Stomach (tissue), 9 donors: ENCODE measurements around the gene EMP1. TPM values are rescaled to one million over a fixed set of nuclear protein-coding genes. Genes with fewer than 3 reads are reported as not detected.

Source experiments
- DNase-seq, 2 donors: peaks; one replicate each; pipeline versions ENCODE4 v3.0.0 to v3.0.0-alpha.2; 2013 to 2019
- H3K27ac ChIP-seq, 5 donors: fragments of 200-600 bp in 4 of 5; sonication (generic) in 4 of 5; one replicate each; pipeline ENCODE4 v1.5.1; 2013 to 2019; ENCODE audit warnings: mild to moderate bottlenecking in 1 of 5, moderate library complexity in 1 of 5
- H3K27me3 ChIP-seq, 3 donors: fragments of 200-600 bp; sonication (generic); one replicate each; pipeline ENCODE4 v1.5.1; 2017 to 2019; ENCODE audit warnings: mixed run types in 1 of 3
- H3K36me3 ChIP-seq, 4 donors: fragments of 200-600 bp; sonication (generic); 1 replicate in 3 of 4; 2 replicates in 1 of 4; pipeline ENCODE4 v1.5.1; 2016 to 2019
- H3K4me1 ChIP-seq, 4 donors: fragments of 200-600 bp; sonication (generic); one replicate each; pipeline ENCODE4 v1.5.1; 2016 to 2019
- H3K4me3 ChIP-seq, 4 donors: fragments of 200-600 bp; sonication (generic) in 3 of 4; one replicate each; pipeline ENCODE4 v1.5.1; 2016 to 2019; ENCODE audit warnings: mild to moderate bottlenecking in 1 of 4
- H3K9me3 ChIP-seq, 4 donors: fragments of 200-600 bp; sonication (generic); one replicate each; pipeline ENCODE4 v1.5.1; 2016 to 2019
- EP300 ChIP-seq: sonication (generic); formaldehyde crosslinking; IDR thresholded peaks from one replicate; pipeline ENCODE4 v1.6.1; 2017; ENCODE audit warnings: antibody characterized with exemption
- POLR2A ChIP-seq, 4 donors: fragments of 450-650 bp; IDR thresholded peaks; one replicate each; pipeline ENCODE4 v1.6.1; 2016; ENCODE audit warnings: antibody characterized with exemption in 4 of 4, control low read depth in 2 of 4, mild to moderate bottlenecking in 1 of 4, moderate library complexity in 1 of 4
- POLR2AphosphoS5 ChIP-seq, 3 donors: sonication (generic); formaldehyde crosslinking; IDR thresholded peaks; one replicate each; pipeline ENCODE4 v1.6.1; 2016; ENCODE audit warnings: antibody characterized with exemption in 3 of 3
- WGBS, 5 donors: extraction: QIAGEN DNeasy Blood & Tissue Kit in 3 of 5; methylation state at CpG; one replicate each; pipeline versions ENCODE4 v1.1.5 to v1.1.7; 2013 to 2018; 5-methylcytosine and 5-hydroxymethylcytosine counted together
- intact Hi-C: fragments of 100-400 bp; cut with DNase I; formaldehyde crosslinking; loops from one replicate; pipeline ENCODE4 v1.15.1; 2023; ENCODE audit warnings: low total_unique reads
- polyA plus RNA-seq, 3 donors: library from polyadenylated mRNA; stranded (reverse); fragments of 200-250 nt; gene quantifications; one replicate each; pipeline ENCODE4 v1.2.3, GENCODE V29; 2013
- total RNA-seq, 5 donors: library from RNA; depleted of rRNA; stranded (reverse); fragments of >200 nt; gene quantifications; one replicate each; pipeline versions ENCODE4 v1.1.0 to v1.2.3, GENCODE V29; 2014 to 2016
- TF ChIP-seq, protein P1 (sequence below), 7 experiments: fragments of 450-650 bp in 4 of 7; fragments of 200-600 bp in 3 of 7; sonication (generic) in 3 of 7; IDR thresholded peaks; one replicate each; pipeline ENCODE4 v1.5.1; 2016 to 2019; ENCODE audit warnings: antibody characterized with exemption in 7 of 7, control low read depth in 2 of 7, mild to moderate bottlenecking in 1 of 7
- donor health status: healthy with polysubstance abuse.
- donor health status: Bipolar disorder and iron deficiency.
- donor health status: healthy.

The EMP1 gene
- total and polyA plus RNA-seq, 8 donors, result 6.2 to 209 (median 21.8) TPM

DNA sequence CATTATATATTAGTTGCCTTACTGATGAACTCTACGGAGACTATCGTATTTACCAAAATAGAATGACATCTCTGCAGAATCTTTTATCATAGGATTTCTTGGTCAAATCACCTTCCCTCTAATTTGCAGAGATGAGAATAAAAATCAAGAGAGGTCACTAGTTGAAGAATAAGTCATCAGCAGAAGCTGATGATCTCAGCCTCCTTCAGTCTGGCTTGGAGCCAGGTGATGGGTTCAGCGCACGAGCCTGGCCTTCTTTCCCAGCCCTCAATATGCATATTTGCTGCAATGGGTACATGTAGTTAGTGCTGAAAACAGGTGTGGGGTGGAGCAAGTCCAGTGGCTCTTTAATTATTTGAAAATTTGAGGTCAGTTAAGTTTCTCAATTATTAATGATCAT is 19.2 kb upstream of the EMP1 start:
- WGBS, 5 donors, result 83 to 89% (median 84%) methylated on average over 4 of the region's 4 CpGs
- intact Hi-C loops, result no loop called here

DNA sequence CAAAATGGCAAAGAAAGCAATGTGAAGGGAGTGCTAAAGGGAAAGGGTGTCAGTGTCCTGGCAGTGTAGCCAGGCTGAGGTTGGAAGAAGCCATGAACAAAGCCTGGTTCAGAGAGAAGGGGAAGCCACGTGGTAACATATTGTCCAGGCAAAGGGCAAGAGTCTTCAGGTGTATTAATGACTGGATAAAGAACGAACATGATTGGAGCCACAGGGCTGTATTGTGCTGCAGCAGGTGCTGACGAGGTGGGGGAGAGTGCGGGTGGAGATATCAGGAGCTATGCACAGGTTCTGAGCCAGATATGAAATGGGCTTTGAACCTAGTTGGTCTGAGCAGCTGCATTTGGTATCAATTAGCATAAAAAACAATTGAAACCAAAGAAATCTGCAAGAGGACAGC is 18.6 kb upstream of the EMP1 start:
- H3K4me1 ChIP-seq, result peaks cover 7 to 29% (median 15%) of the 10 kb centered on the region in 4 donors
- 54 to 72% (median 64%) methylated on average over 4 of the region's 4 CpGs for WGBS, 5 donors
- H3K27me3 ChIP-seq, result no peaks in the 10 kb centered on the region
- no peak for DNase-seq
- no peaks in the 10 kb centered on the region for H3K9me3 ChIP-seq
- intact Hi-C loops, result no loop called here
- H3K36me3 ChIP-seq, result no peaks in the 10 kb centered on the region
- no peak overlapping the region for H3K4me3 ChIP-seq
- TF ChIP-seq EP300 (no peak), POLR2AphosphoS5 (IDR thresholded peaks at IDR 0.05) (no peak), POLR2A (IDR thresholded peaks at IDR 0.05) (no peak)
- TF ChIP-seq, protein P1, sequence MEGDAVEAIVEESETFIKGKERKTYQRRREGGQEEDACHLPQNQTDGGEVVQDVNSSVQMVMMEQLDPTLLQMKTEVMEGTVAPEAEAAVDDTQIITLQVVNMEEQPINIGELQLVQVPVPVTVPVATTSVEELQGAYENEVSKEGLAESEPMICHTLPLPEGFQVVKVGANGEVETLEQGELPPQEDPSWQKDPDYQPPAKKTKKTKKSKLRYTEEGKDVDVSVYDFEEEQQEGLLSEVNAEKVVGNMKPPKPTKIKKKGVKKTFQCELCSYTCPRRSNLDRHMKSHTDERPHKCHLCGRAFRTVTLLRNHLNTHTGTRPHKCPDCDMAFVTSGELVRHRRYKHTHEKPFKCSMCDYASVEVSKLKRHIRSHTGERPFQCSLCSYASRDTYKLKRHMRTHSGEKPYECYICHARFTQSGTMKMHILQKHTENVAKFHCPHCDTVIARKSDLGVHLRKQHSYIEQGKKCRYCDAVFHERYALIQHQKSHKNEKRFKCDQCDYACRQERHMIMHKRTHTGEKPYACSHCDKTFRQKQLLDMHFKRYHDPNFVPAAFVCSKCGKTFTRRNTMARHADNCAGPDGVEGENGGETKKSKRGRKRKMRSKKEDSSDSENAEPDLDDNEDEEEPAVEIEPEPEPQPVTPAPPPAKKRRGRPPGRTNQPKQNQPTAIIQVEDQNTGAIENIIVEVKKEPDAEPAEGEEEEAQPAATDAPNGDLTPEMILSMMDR (IDR thresholded peaks at IDR 0.05), result no peak
- H3K27ac ChIP-seq, result no peak overlapping the region

More for the DNA sequence above, 19.2 kb upstream of the EMP1 start:
- TF ChIP-seq POLR2A (IDR thresholded peaks at IDR 0.05) (no peak), POLR2AphosphoS5 (IDR thresholded peaks at IDR 0.05) (no peak), EP300 (no peak)
- TF ChIP-seq, protein P1 (IDR thresholded peaks at IDR 0.05), result no peak
- no peak overlapping the region for H3K27ac ChIP-seq
- DNase-seq, result no peak
- H3K9me3 ChIP-seq, result no peaks in the 10 kb centered on the region
- no peaks in the 10 kb centered on the region for H3K27me3 ChIP-seq
- H3K4me1 ChIP-seq, result peaks cover 7 to 31% (median 15%) of the 10 kb centered on the region in 4 donors
- H3K36me3 ChIP-seq, result no peaks in the 10 kb centered on the region
- no peak overlapping the region for H3K4me3 ChIP-seq

GRCh38 chr12:13178568-13179210 is 17.8 kb upstream of the EMP1 start:
- no peak overlapping the region for H3K4me3 ChIP-seq
- intact Hi-C loops, result no loop called here
- TF ChIP-seq POLR2AphosphoS5 (IDR thresholded peaks at IDR 0.05) (no peak), EP300 (no peak), POLR2A (IDR thresholded peaks at IDR 0.05) (no peak)
- TF ChIP-seq, protein P1 (IDR thresholded peaks at IDR 0.05), result no peak
- H3K4me1 ChIP-seq, result peaks cover 7 to 22% (median 12%) of the 10 kb centered on the region in 4 donors
- no peaks in the 10 kb centered on the region for H3K36me3 ChIP-seq
- no peaks in the 10 kb centered on the region for H3K9me3 ChIP-seq
- peak in 1 of 2 donors; percentile 88 for DNase-seq
- peak overlapping the region in 2 of 5 donors; percentile 30 to 67 for H3K27ac ChIP-seq
- 55 to 66% (median 60%) methylated on average over 10 of the region's 10 CpGs for WGBS, 5 donors
- H3K27me3 ChIP-seq, result no peaks in the 10 kb centered on the region

DNA sequence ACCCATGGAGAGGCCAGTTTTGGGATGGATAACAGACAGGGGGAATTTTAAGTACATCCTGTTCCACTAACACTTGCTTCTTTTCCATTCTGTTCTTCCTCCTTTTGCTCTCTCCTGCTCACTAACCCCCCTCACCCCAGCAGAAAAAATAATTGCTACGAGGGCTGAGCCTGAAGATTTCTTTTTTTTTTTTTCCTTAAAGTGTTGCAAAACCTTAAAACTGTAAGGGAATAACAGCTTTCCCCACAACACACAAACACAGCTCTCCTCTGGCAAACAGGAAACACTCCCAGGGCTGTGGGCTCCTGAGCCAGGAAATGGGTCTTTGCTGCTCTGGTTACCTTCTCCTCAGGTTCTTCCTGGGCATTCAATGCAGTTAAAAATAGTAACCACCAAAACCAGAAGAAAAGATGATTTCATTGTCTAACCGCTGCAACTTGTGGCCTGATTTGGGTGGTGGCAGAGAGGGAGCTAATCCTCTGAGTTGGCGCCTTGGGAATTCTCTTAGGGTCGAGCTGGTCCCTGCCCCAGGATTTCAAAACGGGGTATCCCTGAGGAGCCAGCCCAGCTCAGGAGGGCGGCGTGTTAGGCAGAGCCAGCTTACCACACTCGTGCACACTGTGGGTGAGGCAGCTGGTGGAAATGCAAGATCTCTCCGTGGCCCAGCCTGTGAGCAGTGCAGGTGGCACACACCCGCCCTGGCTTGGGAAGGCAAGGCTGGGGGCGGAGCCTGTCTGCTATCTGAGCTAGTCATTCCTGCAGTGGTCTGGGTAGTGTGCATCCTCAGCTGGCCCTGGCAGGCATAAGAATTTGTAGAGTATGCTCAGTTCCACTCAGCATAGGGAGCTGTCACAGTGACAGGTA is 17.1 kb upstream of the EMP1 start:
- DNase-seq, result peak; percentile 64 to 75
- Histone ChIP-seq H3K4me1 (peaks cover 7 to 19% (median 11%) of the 10 kb centered on the region in 4 donors), H3K27ac (peak overlapping the region in 4 of 5 donors; percentile 30 to 67 (median 46)), H3K4me3 (no peak overlapping the region), H3K9me3 (no peaks in the 10 kb centered on the region), H3K27me3 (no peaks in the 10 kb centered on the region), H3K36me3 (no peaks in the 10 kb centered on the region)
- WGBS, 5 donors, result 30 to 41% (median 31%) methylated on average over 11 of the region's 11 CpGs
- TF ChIP-seq, protein P1 (IDR thresholded peaks at IDR 0.05), result no peak
- TF ChIP-seq EP300 (no peak), POLR2A (IDR thresholded peaks at IDR 0.05) (no peak), POLR2AphosphoS5 (IDR thresholded peaks at IDR 0.05) (no peak)
- intact Hi-C loops, result no loop called here
